GM10248 (cell line): ENCODE results near the gene ABHD16B.

Experiments used
- CTCF ChIA-PET: fragments of 300-600 bp; sonication (Branson Sonifier 250); formaldehyde crosslinking; extraction: SDS; loops from one replicate; lab custom pipeline; 2021; ENCODE audit warnings: antibody characterized with exemption; lab: Yijun Ruan, JAX
- POLR2A ChIA-PET: fragments of 350-650 bp; sonication (Branson Sonifier 250); formaldehyde crosslinking; extraction: SDS; loops from one replicate; lab custom pipeline; 2020; ENCODE audit warnings: antibody characterized with exemption; lab: Yijun Ruan, JAX
- DNase-seq: peaks from one replicate; pipeline ENCODE4 v3.0.0; 2012; ENCODE audit errors: extremely low spot score
- TF ChIP-seq, protein P1 (sequence below): IDR thresholded peaks from 2 replicates; pipeline ENCODE4 v1.5.1; 2012; ENCODE audit warnings: mild to moderate bottlenecking, low read depth; ENCODE audit errors: extremely low read depth, missing control alignments, control extremely low read depth

Gene ABHD16B

DNA sequence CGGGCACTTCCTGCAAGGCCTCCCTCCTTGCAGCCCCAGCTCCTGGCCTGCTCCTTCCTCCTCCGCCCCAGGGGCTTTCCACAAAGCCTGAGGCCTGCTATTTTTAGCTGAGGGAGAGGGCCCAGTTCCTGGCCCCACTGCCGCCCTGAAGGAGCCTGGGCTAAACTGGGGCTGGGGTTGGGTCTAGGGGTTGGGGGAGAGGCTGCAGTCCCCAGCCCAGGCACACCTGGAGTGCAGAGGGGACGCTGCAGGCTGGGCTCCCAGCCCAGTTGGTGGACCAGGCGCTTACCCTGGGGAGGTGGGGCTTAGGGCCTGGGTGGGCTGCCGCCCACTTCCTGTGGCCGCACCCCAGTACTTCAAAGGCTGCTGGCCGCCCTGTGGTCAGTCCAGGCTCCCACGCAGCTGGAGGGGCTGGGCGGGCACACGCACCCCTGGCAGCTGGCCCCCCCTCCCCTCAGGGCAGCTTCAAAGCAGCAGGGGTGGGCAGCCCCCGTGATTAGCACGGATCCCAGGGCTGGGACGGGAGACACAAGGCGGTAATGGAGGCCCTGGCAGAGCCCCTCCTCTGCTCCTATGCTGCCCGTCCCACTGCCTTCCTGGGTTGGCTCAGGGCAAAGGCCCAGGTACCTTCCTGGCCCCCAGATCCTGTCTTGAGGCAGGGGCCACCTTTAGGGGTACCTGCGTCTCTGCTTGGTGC, 7.1 kb upstream of the ABHD16B start:
- TF ChIP-seq, protein P1, sequence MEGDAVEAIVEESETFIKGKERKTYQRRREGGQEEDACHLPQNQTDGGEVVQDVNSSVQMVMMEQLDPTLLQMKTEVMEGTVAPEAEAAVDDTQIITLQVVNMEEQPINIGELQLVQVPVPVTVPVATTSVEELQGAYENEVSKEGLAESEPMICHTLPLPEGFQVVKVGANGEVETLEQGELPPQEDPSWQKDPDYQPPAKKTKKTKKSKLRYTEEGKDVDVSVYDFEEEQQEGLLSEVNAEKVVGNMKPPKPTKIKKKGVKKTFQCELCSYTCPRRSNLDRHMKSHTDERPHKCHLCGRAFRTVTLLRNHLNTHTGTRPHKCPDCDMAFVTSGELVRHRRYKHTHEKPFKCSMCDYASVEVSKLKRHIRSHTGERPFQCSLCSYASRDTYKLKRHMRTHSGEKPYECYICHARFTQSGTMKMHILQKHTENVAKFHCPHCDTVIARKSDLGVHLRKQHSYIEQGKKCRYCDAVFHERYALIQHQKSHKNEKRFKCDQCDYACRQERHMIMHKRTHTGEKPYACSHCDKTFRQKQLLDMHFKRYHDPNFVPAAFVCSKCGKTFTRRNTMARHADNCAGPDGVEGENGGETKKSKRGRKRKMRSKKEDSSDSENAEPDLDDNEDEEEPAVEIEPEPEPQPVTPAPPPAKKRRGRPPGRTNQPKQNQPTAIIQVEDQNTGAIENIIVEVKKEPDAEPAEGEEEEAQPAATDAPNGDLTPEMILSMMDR: no peak
- peak; percentile 64 for DNase-seq
- POLR2A ChIA-PET: interaction anchor here (1.4 kb wide), 1 partner anchor 11 kb away, joined by 3 read pairs; the partner anchor contains the start of gene TPD52L2
- CTCF ChIA-PET: interaction anchor here (0.7 to 4.5 kb wide), 3 partner anchors 10 to 317 kb away, joined by 3 to 27 read pairs (median 3); partner anchors contain the start of genes PTK6 and TPD52L2

DNA sequence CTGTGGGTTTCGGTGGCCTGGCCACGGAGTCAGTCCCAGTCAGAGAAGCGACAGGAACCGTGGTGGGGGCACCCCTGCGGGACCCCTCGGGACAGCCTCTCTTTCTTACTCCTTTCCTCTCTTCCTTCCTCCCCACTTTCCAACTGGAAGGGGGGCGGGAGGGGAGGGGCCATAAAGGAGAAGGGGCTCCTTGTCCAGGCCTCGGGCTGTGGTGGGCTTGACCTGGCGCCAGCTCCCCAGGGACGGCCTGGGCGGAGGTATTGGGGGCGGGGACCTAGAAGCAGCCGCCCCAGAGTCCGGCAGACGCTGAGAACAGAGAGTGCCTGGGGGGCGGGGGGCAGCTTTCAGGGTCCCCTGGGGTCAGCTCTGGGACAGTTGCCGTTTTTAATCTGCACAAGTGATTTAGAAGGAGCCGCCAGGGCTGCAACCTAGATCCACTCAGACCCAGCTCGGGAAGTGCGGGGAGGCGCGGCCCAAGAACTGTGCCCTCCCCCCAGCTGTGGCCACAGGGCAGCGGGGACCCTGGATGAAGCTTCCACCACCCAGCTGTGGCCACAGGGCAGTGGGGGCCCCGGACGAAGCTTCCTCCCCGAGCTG, 6.4 kb upstream of the ABHD16B start:
- POLR2A ChIA-PET: interaction anchor here (1.4 kb wide), 1 partner anchor 10 kb away, joined by 3 read pairs; the partner anchor contains the start of gene TPD52L2
- TF ChIP-seq, protein P1: no peak
- DNase-seq: no peak
- CTCF ChIA-PET: interaction anchor here (0.7 to 1.0 kb wide), 3 partner anchors 9 to 317 kb away, joined by 3 read pairs; partner anchors contain the start of gene PTK6

DNA sequence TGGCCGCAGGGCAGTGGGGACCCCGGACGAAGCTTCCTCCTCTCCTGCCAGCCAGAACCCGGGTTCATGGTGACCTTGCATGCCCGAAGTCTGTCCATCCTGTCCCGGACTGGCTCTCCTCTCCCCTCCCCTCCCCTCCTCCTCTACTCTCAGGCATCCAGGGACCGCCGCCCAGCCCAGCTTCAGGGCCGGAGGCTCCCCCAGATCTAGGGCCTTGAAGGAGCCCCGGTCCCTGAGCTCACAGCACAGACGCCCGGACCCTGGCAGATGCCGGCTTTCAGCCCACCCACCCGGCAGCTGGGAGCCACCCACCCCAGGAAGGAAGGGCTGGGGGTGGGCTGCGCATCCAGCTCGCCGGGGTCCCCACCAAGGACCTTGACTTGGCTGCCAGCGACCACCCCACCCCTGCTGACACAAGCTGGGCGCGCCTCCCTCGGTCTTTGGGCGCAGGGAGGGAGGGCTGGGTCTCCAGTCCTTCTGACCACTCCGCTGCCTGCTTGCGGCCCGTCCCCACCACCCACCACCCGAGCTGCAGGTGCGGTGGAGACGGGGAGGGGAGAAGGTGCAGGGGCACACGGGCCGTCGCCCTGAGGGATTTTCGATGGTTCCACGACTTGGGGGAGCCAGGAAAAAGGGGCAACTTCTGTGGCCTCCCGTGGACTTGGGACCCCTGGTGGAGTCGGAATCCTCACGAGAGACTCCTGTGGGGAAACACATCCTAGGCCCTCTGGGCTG, 5.8 kb upstream of the ABHD16B start:
- CTCF ChIA-PET: interaction anchor here (0.8 to 1.0 kb wide), 2 partner anchors 8 to 110 kb away, joined by 3 read pairs; no protein-coding TSS in a partner anchor

DNA sequence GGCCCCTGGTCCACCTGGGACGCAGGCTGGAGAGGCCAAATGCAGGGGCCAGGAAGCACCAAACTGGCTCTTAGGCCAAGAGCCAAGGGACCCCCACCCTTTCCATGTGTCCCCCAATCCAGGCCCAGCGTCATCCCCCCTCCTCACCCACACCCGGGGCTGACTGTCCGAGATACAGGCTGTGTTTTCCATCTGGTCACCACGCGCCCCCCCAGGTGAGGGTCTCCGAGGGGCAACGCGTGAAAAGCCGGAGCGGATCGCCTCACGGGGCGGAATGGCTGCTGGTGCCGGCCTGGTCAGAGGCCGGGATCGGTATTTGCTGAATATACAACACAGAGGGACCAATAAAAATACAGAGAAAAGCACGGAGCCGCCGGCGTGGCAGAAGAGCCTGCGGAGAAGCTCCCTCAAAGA, 5.2 kb upstream of the ABHD16B start:
- ChIA-PET CTCF (no interaction called here), POLR2A (interaction anchor here (0.7 kb wide), 1 partner anchor 14 kb away, joined by 3 read pairs; no protein-coding TSS in a partner anchor)
- no peak for DNase-seq
- TF ChIP-seq, protein P1: no peak

More for the DNA sequence above, 5.8 kb upstream of the ABHD16B start:
- DNase-seq: no peak
- POLR2A ChIA-PET: interaction anchor here (1.4 kb wide), 1 partner anchor 10 kb away, joined by 3 read pairs; the partner anchor contains the start of gene TPD52L2
- TF ChIP-seq, protein P1: no peak

DNA sequence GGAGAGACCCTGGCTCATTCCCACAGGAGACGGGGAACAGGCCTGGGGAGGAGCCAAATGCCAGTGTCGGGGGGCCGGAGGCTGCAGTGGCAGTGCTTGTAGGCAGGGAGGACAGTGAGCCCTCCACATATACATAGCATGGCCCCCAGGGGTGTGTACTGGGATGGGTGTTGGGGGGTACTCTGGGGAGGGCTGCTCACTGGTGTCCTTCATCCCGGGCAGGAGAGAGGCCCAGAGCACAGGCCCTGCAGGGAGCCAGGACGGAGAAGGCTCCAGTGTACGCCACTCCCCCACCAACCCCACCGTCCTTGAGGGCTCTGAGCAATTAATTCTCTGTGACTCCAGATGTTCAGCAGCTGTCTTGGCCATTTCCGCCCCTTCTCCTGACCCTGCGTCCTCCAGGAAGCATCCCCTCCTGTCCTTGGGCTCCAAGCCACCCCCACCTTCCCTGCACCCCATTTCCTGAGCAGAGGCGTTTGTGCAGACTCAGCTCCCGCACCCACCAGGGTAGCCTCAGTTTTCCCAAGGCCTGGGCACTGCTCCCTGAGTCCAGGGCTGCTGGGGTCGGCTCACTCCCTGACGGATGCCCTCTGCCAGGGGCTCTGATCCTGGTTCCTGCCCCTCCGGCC, 3.4 kb upstream of the ABHD16B start:
- DNase-seq: no peak
- ChIA-PET CTCF (no interaction called here), POLR2A (no interaction called here)
- TF ChIP-seq, protein P1: no peak
